Testis (tissue), 2 donors: ENCODE data around the gene CFAP97.

Experiments
- CTCF ChIP-seq, 3 experiments: fragments of 450-650 bp in 2 of 3; fragments of 200-600 bp in 1 of 3; sonication (generic) in 1 of 3; IDR thresholded peaks; one replicate each; pipeline ENCODE4 v1.5.1; 2016 to 2019; ENCODE audit warnings: antibody characterized with exemption in 3 of 3, mild to moderate bottlenecking in 2 of 3, moderate library complexity in 1 of 3
- POLR2A ChIP-seq: fragments of 450-650 bp; IDR thresholded peaks from one replicate; pipeline ENCODE4 v1.6.1; 2017; ENCODE audit warnings: antibody characterized with exemption, mild to moderate bottlenecking, moderate library complexity

GRCh38 chr4:185204238-185204910, 574 bp upstream of the CFAP97 start:
- TF ChIP-seq CTCF (IDR thresholded peaks at IDR 0.05) (no peak), POLR2A (no peak)
